Memory B cell (primary cell): ENCODE data around the gene LRRC28.
A peak's percentile ranks its signal among the peaks of the same experiment; 100 is the strongest.

Source experiments
- ATAC-seq: fragments of 150-1000 bp; cut with Tn5 transposase; 2 replicates; pipeline ENCODE4 v1.10.0; 2021; ENCODE audit warnings: low read depth, mild to moderate bottlenecking, moderate library complexity
- DNase-seq, 2 donors: peaks; one replicate each; pipeline ENCODE4 v3.0.0; 2022; ENCODE audit warnings: low spot score in 2 of 2
- H3K27ac Mint-ChIP-seq: one replicate; pipeline ENCODE4 v1.8.0; 2022; ENCODE audit warnings: mild to moderate bottlenecking, moderate library complexity, mixed read lengths
- H3K27me3 Mint-ChIP-seq: one replicate; pipeline ENCODE4 v1.8.0; 2022; ENCODE audit warnings: mixed read lengths
- H3K36me3 Mint-ChIP-seq: one replicate; pipeline ENCODE4 v1.8.0; 2022; ENCODE audit warnings: mild to moderate bottlenecking, mixed read lengths
- H3K4me1 Mint-ChIP-seq: one replicate; pipeline ENCODE4 v1.8.0; 2022; ENCODE audit warnings: mixed read lengths
- H3K4me3 Mint-ChIP-seq: one replicate; pipeline ENCODE4 v1.8.0; 2022; ENCODE audit warnings: mild to moderate bottlenecking, moderate library complexity, mixed read lengths
- H3K9me3 Mint-ChIP-seq: one replicate; pipeline ENCODE4 v1.8.0; 2022; ENCODE audit warnings: mixed read lengths

Gene LRRC28

DNA sequence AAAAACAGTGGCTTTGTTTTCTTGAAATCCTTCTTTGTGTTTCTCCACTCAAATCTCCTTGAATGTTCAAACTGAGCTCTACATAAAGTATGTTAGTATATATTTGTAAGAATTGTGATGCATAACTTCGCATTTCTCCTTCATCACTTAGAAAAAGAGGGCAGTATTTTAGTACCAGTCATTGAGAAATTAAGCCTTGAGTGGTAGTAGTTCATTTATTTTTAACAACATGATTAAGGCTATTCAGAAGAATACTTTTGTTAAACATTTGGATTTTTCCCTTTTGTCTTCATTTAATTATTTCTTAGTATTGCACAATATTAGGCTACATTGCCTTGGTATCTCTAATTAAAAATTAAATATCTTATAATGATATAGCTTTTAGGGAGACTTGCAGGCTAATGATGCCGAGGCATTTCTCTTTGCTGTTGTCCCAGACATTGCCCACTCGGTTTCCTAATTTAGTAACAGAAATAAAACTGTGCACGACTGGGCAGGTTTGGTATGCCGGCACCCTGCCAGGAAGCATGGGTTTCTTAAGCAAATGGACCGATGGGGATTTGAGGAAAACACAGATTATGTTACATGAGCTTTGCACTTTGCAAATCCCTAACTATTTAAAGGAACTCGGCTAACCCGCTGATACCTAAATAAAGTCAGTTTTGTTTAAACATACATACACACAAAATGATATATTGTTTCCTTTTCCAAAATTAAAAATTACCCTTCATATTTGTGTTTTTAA is 54.7 kb downstream of the LRRC28 start:
- peaks cover 2% of the 10 kb centered on the region for H3K4me1 Mint-ChIP-seq
- peaks cover 5% of the 10 kb centered on the region for H3K36me3 Mint-ChIP-seq
- H3K9me3 Mint-ChIP-seq: no peaks in the 10 kb centered on the region
- DNase-seq: no peak
- H3K4me3 Mint-ChIP-seq: no peak overlapping the region
- H3K27ac Mint-ChIP-seq: no peak overlapping the region
- no peaks in the 10 kb centered on the region for H3K27me3 Mint-ChIP-seq
- no peak for ATAC-seq

DNA sequence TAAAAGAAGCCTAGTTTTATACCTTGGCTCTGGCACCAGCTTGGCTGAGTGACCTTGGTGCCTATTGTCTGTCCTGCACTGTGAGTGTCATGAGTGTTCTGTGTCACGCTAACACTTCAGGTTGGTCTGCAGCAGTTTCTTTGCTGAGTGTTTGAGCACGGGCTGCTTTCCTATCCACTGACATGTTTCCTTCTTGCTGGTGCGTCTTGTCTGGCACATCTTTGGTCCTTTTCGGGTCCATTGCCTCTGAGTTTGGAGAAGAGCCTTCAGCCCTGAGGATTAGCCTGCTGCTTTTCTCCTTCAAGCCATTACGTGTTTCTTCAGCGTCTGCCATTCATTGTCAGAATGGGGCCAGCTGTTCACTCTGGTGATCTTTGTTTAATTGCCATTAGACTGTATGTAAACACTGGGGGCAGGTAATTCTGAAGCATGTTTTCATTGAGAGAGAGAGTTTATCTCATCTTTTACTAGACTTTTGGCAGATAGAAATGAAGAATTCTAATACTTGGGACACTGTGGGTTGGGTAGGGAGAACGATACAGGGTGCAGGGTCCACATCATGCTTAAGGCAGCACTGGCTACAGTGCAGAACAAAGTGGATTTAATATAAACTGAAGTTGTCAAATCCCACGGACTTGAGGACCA is 55.5 kb downstream of the LRRC28 start:
- H3K4me1 Mint-ChIP-seq: peaks cover 2% of the 10 kb centered on the region
- no peak overlapping the region for H3K4me3 Mint-ChIP-seq
- no peaks in the 10 kb centered on the region for H3K27me3 Mint-ChIP-seq
- ATAC-seq (no peak), DNase-seq (no peak)
- no peak overlapping the region for H3K27ac Mint-ChIP-seq
- H3K36me3 Mint-ChIP-seq: peaks cover 5% of the 10 kb centered on the region
- no peaks in the 10 kb centered on the region for H3K9me3 Mint-ChIP-seq

DNA sequence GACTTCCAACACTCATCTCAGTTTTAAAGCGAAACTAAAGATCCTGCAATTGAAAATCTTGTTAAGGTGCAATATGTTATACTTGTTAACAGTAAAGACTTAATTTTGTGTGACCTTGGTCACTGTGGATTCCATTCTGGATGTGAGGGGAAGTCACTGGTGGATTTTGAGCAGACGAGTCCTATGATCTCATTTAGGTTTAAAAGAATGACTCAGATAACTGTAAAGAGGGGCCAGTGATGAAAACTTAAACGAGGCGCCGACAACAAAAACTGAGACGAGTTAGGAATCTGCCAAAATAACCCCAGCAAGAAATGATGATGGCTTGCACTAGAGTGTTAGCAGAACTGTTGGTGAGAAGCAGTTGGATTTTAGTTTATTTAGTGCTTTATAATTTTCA is 56.5 kb downstream of the LRRC28 start:
- peaks cover 5% of the 10 kb centered on the region for H3K9me3 Mint-ChIP-seq
- no peaks in the 10 kb centered on the region for H3K27me3 Mint-ChIP-seq
- no peak overlapping the region for H3K4me3 Mint-ChIP-seq
- ATAC-seq (no peak), DNase-seq (no peak)
- no peak overlapping the region for H3K27ac Mint-ChIP-seq
- H3K36me3 Mint-ChIP-seq: peaks cover 10% of the 10 kb centered on the region
- H3K4me1 Mint-ChIP-seq: peaks cover 2% of the 10 kb centered on the region

DNA sequence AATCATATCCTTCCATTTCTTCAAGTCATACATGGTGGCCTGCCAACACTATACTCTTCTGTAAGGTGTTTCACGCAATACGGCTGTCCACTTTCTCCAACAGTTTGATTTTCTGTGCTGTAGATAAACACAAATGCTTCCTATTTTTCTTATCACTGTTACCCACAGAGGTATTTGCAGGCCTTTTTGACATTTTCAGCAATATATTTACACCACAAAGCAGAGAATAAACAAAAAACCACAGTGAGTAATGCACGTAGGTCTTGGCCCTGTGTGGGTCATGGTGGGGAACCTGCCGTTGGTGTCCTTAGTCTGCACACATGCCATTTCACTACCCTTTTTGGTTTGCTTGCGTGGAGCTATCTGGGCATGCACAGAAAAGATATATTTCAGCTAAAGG is 59.5 kb downstream of the LRRC28 start:
- Mint-ChIP-seq H3K36me3 (peaks cover 18% of the 10 kb centered on the region), H3K4me1 (peaks cover 2% of the 10 kb centered on the region), H3K4me3 (no peak overlapping the region), H3K27ac (no peak overlapping the region), H3K27me3 (no peaks in the 10 kb centered on the region), H3K9me3 (peaks cover 11% of the 10 kb centered on the region)
- ATAC-seq: no peak
- no peak for DNase-seq

DNA sequence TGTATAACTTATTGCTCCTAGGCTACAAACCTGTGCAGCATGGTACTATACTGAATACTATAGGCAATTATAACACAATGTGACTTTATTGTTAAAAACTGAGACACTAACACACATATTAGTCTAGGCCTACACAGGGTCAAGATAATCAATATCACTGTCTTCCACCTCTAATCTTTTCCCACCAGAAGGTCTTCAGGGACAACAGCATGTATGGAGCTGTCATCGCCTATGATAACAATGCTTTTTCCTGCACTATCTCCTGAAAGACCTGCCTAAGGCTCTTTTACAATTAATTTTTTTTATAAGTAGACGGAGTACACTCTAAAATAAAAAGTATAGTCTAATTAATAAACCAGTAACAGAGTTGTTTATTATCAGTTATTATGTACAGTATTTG is 60.9 kb downstream of the LRRC28 start:
- Mint-ChIP-seq H3K4me3 (no peak overlapping the region), H3K27me3 (no peaks in the 10 kb centered on the region), H3K4me1 (peaks cover 2% of the 10 kb centered on the region), H3K9me3 (peaks cover 11% of the 10 kb centered on the region), H3K27ac (no peak overlapping the region), H3K36me3 (peaks cover 18% of the 10 kb centered on the region)
- DNase-seq (no peak), ATAC-seq (no peak)

DNA sequence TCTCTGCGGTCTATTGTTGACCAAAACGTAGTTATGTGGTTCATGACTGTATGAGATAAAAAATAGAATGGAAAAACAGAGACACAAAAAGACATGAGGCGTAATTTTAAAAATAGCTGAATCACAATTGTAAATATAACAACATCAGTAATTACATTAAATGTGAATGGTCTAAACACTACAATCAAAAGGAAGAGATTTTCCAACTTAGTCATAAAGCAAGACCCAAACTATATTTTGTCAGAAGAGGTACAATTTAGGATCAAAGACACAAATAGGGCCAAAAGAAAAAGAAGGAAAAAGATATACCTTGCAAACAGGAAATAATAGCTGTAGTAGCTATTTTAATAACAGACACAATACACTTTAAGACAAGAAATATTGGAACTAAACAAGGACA is 61.5 kb downstream of the LRRC28 start:
- ATAC-seq: no peak
- H3K9me3 Mint-ChIP-seq: peaks cover 11% of the 10 kb centered on the region

DNA sequence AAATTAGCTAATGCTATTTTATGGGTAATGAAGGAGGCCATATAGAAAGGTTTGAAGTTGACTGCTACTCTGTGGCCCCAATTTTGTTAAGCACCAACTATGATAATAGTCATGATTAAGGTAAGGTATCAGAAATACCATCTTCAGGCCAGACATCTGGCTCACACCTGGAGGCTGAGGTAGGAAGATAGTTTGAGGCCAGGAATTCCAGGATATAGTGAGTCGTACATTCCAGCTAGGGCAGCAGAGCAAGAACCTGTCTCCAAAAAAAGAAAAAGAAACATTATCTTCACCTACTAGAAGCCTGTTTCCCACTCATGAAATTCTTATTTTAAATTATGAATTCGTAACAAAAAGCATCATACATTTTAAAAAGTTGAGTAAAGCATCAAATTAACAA is 64.4 kb downstream of the LRRC28 start:
- Mint-ChIP-seq H3K27ac (no peak overlapping the region), H3K36me3 (peaks cover 13% of the 10 kb centered on the region), H3K4me3 (no peak overlapping the region), H3K9me3 (peaks cover 11% of the 10 kb centered on the region), H3K4me1 (no peaks in the 10 kb centered on the region), H3K27me3 (no peaks in the 10 kb centered on the region)
- no peak for DNase-seq
- ATAC-seq: no peak

More for the DNA sequence above, 61.5 kb downstream of the LRRC28 start:
- no peak overlapping the region for H3K4me3 Mint-ChIP-seq
- H3K27me3 Mint-ChIP-seq: no peaks in the 10 kb centered on the region
- H3K36me3 Mint-ChIP-seq: peaks cover 16% of the 10 kb centered on the region
- H3K27ac Mint-ChIP-seq: no peak overlapping the region
- H3K4me1 Mint-ChIP-seq: no peaks in the 10 kb centered on the region
- DNase-seq: no peak

DNA sequence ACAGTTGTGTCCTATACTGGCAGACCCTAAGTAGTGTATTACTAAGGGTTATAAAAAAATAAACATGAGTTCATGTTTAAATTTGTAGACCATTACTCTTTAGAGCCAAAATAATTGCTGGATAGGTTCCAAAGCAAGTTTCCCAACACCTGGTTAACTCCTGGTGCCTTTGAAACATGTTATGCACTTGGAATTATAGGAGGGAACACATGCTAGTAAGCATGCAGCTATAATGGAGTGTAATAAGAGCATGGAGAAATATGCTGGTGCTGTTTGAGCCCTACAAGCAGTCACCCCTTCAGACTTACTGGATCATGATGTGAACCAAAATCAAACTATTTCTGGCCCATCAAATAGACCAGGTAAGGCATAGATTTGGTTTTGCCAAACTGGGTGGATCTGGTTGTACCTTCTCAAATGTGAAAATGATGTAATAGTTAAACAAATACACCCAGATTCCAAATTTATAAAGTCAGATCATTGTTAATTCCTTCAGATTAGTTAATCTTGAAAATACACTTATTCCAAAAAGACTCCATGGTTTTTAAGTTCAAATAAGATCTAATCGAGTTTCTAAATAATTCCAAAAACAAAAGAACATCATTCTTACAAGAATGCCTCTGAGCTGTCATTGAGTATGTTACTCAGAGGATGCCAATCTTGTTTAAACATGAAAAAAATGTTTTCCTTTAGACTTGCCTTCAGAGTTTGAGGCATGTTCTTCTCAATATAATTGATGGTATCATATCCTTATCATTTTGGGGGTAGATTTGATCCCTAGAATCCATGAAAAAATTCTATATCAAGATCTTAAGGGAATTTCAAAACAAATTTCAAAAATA is 69.3 kb downstream of the LRRC28 start:
- Mint-ChIP-seq H3K27ac (no peak overlapping the region), H3K4me1 (peaks cover 20% of the 10 kb centered on the region), H3K9me3 (peaks cover 1% of the 10 kb centered on the region), H3K27me3 (no peaks in the 10 kb centered on the region), H3K36me3 (peaks cover 7% of the 10 kb centered on the region), H3K4me3 (no peak overlapping the region)
- ATAC-seq (no peak), DNase-seq (no peak)

DNA sequence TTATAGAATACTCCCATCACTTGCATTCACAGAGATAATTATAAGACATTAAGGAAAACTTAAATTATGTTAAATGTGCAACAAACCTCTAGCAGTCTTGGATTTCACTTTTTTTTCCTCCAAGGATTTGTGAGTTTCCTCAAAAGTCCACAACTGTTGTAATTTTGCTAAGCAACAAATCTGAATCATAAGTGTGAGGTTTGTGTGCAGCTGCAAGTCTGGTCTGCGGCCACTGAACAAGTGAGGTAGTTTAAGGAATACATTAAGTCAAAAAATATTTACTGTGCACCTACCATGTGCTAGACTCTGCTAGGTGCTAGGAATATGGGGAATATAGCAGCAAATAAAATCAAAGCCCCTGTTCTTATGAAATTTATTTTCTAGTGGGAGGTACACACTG is 70.2 kb downstream of the LRRC28 start:
- Mint-ChIP-seq H3K27me3 (no peaks in the 10 kb centered on the region), H3K36me3 (peaks cover 6% of the 10 kb centered on the region), H3K27ac (no peak overlapping the region), H3K9me3 (peaks cover 1% of the 10 kb centered on the region), H3K4me1 (peaks cover 20% of the 10 kb centered on the region), H3K4me3 (no peak overlapping the region)
- no peak for ATAC-seq
- no peak for DNase-seq

DNA sequence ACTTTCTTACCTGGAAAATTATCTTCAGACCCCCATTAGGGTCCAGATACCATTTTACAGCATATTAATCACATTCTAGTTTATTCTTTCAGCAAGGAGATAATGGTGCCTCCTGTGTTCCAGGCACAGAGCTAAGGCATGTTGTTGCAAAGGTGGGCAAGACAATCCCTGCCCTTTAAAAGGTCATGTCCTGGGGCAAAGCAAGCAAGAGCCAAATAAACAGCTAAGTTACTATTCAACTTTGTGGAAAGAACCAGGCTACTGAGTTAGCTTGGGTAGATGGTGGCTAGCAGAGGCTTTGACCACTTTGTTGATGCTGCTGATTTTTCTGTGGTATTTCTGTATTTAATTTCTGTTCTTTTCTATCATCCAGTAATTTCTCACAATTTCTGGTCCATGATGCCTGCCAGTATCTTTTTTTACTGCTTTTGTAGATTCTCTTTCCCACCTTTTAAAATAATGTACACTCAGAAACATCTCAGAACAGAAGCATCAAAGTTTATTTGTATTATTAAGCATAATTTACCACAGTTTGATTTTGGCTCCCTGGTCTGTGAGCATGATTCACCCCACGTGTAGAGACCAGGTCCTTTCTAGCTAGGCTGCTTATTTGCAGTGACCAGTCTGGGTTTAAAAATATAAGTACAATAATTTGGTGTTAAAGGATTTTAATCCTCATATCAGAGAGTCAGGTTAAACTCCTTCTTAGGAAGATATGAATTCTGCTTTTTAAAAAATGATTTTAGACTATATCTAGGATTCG is 71.5 kb downstream of the LRRC28 start:
- Mint-ChIP-seq H3K36me3 (peaks cover 6% of the 10 kb centered on the region), H3K4me3 (no peak overlapping the region), H3K27me3 (no peaks in the 10 kb centered on the region), H3K4me1 (peaks cover 20% of the 10 kb centered on the region), H3K9me3 (peaks cover 1% of the 10 kb centered on the region), H3K27ac (no peak overlapping the region)
- DNase-seq: no peak
- no peak for ATAC-seq

DNA sequence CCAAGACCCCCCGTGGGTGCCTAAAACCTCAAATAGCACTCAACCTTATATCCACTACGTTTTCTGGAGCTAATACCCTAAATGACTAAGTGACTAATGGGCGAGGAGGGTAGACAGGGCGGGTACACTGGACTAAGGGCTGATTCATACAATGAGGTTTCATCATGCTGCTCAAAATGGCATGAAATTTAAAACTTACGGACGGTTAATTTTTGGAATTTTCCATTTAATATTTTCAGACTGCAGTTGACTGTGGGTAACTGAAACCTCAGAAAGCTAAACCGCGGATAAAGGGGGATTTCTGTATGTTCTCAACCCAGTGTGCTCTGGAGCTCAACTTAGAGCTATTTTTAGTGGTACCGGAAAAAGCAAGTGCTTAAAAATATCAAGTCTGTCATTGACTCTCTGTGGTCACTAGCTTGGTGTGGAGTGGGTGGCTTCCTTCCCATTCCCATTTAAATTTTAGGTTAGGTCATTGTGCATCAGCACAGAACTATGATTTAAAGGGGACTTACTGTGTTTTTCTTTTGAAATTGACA is 72.9 kb downstream of the LRRC28 start:
- ATAC-seq (peak; percentile 72), DNase-seq (no peak)
- peak overlapping the region; percentile 8 for H3K4me3 Mint-ChIP-seq
- H3K27ac Mint-ChIP-seq: no peak overlapping the region
- no peaks in the 10 kb centered on the region for H3K27me3 Mint-ChIP-seq
- peaks cover 20% of the 10 kb centered on the region for H3K4me1 Mint-ChIP-seq
- H3K36me3 Mint-ChIP-seq: peaks cover 6% of the 10 kb centered on the region
- peaks cover 1% of the 10 kb centered on the region for H3K9me3 Mint-ChIP-seq

DNA sequence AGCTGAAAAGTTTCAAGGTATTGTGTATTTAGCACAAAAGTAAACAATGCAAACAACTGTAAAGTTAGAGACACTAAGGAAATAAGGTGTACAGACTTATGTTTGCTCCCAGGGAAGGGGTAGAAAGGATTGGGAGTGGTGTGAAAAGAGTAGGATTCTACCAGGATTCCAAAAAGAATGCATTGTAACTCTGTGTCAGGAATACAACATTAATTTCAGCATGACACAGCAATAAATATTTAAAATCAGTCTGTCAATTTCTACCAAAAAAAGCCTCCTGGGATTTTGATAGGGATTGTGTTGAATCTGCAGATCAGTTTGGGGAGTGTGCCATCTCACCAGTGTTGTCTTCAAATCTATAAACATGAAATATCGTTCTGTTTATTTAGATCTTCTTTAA is 73.4 kb downstream of the LRRC28 start:
- Mint-ChIP-seq H3K9me3 (peaks cover 1% of the 10 kb centered on the region), H3K27me3 (no peaks in the 10 kb centered on the region), H3K36me3 (peaks cover 6% of the 10 kb centered on the region), H3K4me3 (no peak overlapping the region), H3K4me1 (peaks cover 20% of the 10 kb centered on the region), H3K27ac (no peak overlapping the region)
- ATAC-seq: no peak
- no peak for DNase-seq

DNA sequence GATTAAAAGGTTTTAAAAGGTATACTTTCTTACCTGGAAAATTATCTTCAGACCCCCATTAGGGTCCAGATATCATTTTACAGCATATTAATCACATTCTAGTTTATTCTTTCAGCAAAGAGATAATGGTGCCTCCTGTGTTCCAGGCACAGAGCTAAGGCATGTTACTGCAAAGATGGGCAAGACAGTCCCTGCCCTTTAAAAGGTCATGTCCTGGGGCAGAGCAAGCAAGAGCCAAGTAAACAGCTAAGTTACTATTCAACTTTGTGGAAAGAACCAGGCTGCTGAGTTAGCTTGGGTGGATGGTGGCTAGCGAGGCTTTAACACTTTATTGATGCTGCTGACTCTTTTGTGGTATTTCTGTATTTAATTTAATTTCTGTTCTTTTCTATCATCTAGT is 75.0 kb downstream of the LRRC28 start:
- ATAC-seq (no peak), DNase-seq (no peak)
- Mint-ChIP-seq H3K27ac (no peak overlapping the region), H3K4me3 (no peak overlapping the region), H3K4me1 (peaks cover 20% of the 10 kb centered on the region), H3K36me3 (peaks cover 6% of the 10 kb centered on the region), H3K27me3 (no peaks in the 10 kb centered on the region), H3K9me3 (peaks cover 1% of the 10 kb centered on the region)
